ENCODE measurements around the gene CDKN1C. TPM values are rescaled to one million over a fixed set of nuclear protein-coding genes. Genes with fewer than 3 reads are reported as not detected.

The CDKN1C gene
- total RNA-seq, 1 donor from 2014 or later = 140 TPM

GRCh38 chr11:2916892-2917645, 31.5 kb upstream of the CDKN1C start:
- DNase-seq (ENCODE audit: extremely low spot score, unreplicated experiment) = no peak
- H3K4me1 Mint-ChIP-seq (ENCODE audit: unreplicated experiment) = no peaks in the 10 kb centered on the region
- no peaks in the 10 kb centered on the region for H3K27me3 Mint-ChIP-seq
- H3K9me3 Mint-ChIP-seq = no peaks in the 10 kb centered on the region
- H3K36me3 Mint-ChIP-seq = no peaks in the 10 kb centered on the region
- no peak overlapping the region for H3K4me3 Mint-ChIP-seq
- H3K27ac Mint-ChIP-seq = no peak overlapping the region
- TF ChIP-seq CTCF (conservative IDR thresholded peaks at IDR 0.05) = no peak

GRCh38 chr11:2916114-2916891, 30.7 kb upstream of the CDKN1C start:
- no peaks in the 10 kb centered on the region for H3K9me3 Mint-ChIP-seq
- no peaks in the 10 kb centered on the region for H3K36me3 Mint-ChIP-seq
- H3K4me1 Mint-ChIP-seq (ENCODE audit: unreplicated experiment) = peaks cover 5% of the 10 kb centered on the region
- no peak for DNase-seq (ENCODE audit: extremely low spot score, unreplicated experiment)
- no peak overlapping the region for H3K4me3 Mint-ChIP-seq
- no peaks in the 10 kb centered on the region for H3K27me3 Mint-ChIP-seq
- no peak overlapping the region for H3K27ac Mint-ChIP-seq
- TF ChIP-seq CTCF (conservative IDR thresholded peaks at IDR 0.05) = no peak

GRCh38 chr11:2915473-2915872, 29.9 kb upstream of the CDKN1C start:
- H3K27me3 Mint-ChIP-seq = no peaks in the 10 kb centered on the region
- DNase-seq (ENCODE audit: extremely low spot score, unreplicated experiment) = no peak

GRCh38 chr11:2914455-2915195, 29.1 kb upstream of the CDKN1C start:
- Mint-ChIP-seq H3K9me3 (no peaks in the 10 kb centered on the region), H3K27me3 (no peaks in the 10 kb centered on the region), H3K36me3 (no peaks in the 10 kb centered on the region), H3K4me3 (no peak overlapping the region), H3K27ac (no peak overlapping the region), H3K4me1 (ENCODE audit: unreplicated experiment) (peaks cover 5% of the 10 kb centered on the region)
- no peak for TF ChIP-seq CTCF (conservative IDR thresholded peaks at IDR 0.05)
- no peak for DNase-seq (ENCODE audit: extremely low spot score, unreplicated experiment)

More at GRCh38 chr11:2915473-2915872, 29.9 kb upstream of the CDKN1C start:
- Mint-ChIP-seq H3K4me1 (ENCODE audit: unreplicated experiment) (peaks cover 5% of the 10 kb centered on the region), H3K27ac (no peak overlapping the region), H3K36me3 (no peaks in the 10 kb centered on the region), H3K9me3 (no peaks in the 10 kb centered on the region), H3K4me3 (no peak overlapping the region)
- no peak for TF ChIP-seq CTCF (conservative IDR thresholded peaks at IDR 0.05)

GRCh38 chr11:2913776-2914175, 28.2 kb upstream of the CDKN1C start:
- Mint-ChIP-seq H3K4me3 (no peak overlapping the region), H3K36me3 (no peaks in the 10 kb centered on the region), H3K27me3 (no peaks in the 10 kb centered on the region), H3K9me3 (no peaks in the 10 kb centered on the region), H3K27ac (no peak overlapping the region), H3K4me1 (ENCODE audit: unreplicated experiment) (peaks cover 5% of the 10 kb centered on the region)
- no peak for TF ChIP-seq CTCF (conservative IDR thresholded peaks at IDR 0.05)
- DNase-seq (ENCODE audit: extremely low spot score, unreplicated experiment) = no peak

All from type B pancreatic cell (in vitro differentiated cells).